Retina (tissue), 1 donor: ENCODE results near the gene CNIH2.
"Not testable (repeated sequence)": the region's sequence is repeated elsewhere in the genome, so short reads cannot be mapped to it uniquely, and the experiment has no call there.

Experiments used
- DNase-seq: peaks from one replicate; pipeline ENCODE4 v3.0.0-alpha.2; 2016

The CNIH2 gene

GRCh38 chr11:66259956-66260355 lies 18.0 kb upstream of the CNIH2 start:
- no peak for DNase-seq

- no peak for DNase-seq
Observed at GRCh38 chr11:66261578-66261977, 16.4 kb upstream of the CNIH2 start.

DNA sequence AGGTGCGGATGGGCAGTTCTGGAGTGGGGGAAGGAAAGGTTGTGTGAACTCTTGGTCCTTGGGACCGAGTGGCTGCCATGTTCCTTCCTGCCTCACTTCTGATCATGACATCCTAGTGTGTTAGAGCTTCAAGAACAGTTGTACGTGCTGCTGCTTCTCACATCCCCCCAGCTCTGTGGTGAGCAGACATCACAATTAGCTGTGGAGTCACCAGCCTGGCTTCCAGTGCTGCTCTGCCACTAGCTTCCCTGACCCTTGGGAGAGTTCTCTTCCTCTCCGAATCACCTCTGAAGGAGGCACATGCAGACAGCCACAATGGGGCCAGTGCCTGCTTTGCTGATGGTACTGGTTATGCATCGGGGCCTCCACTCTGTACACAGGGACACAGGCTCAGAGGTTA lies 15.8 kb upstream of the CNIH2 start:
- no peak for DNase-seq

GRCh38 chr11:66262696-66263095 lies 15.3 kb upstream of the CNIH2 start:
- DNase-seq: no peak

- DNase-seq: no peak
Observed at GRCh38 chr11:66263231-66263630, 14.7 kb upstream of the CNIH2 start.

GRCh38 chr11:66263785-66264184 lies 14.2 kb upstream of the CNIH2 start:
- DNase-seq: no peak

DNA sequence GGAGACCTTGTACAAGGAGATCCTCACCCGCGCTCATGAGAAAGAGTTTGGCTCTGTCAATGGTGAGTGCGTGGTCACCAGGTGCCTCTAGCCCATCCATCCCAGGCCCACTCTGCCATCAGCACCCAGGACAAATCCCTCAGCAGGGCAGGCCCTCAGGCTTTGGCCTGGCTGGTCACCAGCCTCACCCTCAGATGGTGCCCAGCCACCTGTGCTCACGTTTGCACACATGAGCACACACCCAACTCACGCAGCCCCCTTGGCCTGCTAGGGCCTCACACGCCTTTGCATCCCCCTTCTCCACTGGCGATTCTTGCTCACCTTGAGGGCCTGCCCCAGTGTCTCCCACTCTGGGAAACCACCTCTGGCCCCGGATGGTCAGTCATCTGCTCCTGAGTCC lies 13.6 kb upstream of the CNIH2 start:
- DNase-seq: no peak

GRCh38 chr11:66264914-66265313 lies 13.1 kb upstream of the CNIH2 start:
- no peak for DNase-seq

DNA sequence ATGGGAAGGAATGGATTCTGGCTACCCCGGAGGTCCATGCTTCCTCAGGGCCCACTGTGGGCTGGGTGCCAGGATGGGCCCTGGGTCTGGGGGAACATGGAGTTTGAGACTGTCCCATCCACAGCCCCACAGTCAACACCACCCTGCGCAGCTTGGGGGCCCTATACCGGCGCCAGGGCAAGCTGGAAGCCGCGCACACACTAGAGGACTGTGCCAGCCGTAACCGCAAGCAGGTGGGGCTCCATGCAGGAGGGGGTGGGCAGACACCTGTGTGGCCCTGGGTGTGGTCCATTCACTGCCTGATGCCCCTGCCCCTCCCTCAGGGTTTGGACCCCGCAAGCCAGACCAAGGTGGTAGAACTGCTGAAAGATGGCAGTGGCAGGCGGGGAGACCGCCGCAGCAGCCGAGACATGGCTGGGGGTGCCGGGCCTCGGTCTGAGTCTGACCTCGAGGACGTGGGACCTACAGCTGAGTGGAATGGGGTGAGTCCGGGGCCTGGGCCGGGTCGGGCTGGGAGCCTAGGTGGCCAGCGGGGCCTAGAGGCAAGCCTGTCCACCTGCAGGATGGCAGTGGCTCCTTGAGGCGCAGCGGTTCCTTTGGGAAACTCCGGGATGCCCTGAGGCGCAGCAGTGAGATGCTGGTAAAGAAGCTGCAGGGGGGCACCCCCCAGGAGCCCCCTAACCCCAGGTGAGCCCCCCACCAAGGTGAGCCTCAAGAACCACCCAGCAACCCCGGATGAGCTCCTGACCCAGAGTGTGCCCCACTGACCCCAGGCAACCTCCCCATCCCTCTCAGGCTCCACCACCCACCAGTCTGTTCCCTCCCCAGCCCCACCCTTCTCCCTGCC lies 12.2 kb upstream of the CNIH2 start:
- DNase-seq: no peak

DNA sequence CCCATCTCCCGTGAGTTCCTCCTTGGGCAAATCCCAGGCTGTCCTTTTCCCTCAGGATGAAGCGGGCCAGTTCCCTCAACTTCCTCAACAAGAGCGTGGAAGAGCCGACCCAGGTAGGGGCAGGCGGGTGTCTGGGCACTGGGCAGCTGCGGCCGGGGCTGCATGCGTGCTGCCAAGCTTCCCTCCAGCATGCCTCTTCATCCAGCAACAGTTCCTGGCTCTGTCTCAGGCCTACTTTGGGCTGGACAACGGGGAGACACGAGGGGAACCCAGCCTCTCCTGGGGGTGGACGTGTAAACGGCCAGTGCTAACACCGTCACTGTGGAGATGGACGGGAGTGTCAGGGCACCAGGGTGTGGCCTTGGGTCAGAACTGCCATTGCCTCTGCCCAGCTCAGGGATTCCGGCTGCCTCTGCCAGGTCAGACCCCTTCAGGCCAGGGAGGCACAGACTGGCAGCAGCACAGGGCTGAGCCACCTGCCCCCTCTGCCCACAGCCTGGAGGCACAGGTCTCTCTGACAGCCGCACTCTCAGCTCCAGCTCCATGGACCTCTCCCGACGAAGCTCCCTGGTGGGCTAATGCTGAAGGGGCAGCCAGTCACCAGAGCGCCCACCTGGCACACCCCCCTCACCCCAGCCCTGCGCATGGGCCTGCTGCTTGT lies 11.5 kb upstream of the CNIH2 start:
- no peak for DNase-seq

DNA sequence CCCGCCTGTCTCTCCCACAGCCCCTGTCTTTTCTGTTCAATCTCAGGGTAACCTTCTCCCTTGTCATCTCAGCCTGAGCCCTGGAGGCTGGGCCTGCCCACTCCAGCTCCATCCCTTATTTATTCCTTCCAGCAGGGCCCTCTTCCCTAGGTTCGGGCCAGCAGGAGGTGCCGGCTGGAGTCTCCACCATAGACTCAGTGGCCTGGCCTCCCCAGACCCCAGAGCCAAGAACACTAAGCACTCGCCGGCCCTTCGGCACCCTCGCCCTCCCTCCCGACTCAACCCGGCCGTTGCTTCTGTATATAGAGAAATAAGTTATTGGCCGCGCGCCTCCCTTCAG lies 11.0 kb upstream of the CNIH2 start:
- no peak for DNase-seq

DNA sequence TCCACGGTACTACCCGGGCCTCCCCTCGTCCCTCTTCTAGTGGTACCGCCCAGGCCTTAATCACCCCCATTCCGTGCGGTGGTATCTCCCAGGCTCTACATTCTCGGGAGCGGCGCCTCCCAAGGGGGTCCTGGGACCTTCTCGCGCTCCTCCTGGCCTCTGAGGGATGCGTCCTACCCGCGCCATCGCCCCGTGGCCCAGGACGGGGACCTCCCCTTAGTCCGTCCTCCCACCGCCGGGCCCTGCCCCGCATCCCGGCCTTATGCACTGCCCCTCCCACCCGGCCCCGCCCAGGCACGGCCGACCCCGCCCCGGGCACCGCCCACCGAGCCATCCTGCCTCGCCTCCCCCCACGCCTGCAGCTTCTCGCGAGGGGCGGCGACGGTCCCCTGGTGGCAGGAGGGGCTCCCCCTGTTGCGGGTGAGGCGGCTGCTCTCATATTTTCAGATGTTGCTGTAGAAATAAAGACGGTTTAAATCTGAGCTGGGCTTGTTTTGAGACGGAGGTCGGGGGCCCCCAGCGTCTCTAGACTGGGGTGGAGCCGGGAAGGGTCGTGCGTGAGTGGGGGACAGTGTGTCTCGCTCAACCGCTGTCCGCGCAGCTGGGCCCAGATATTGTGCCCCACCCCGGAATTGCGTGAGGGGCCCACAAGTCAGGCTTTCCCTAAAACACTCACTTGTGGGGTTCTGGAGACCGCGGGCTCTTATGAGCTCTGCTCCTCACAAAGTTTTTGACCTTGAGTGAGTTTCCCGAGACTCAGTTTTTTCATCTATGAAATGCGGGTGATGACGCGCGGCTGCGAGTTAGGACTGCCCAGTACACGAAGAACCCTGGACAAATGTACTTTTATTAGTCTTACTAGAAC lies 10.4 kb upstream of the CNIH2 start:
- peak; percentile 93 for DNase-seq

DNA sequence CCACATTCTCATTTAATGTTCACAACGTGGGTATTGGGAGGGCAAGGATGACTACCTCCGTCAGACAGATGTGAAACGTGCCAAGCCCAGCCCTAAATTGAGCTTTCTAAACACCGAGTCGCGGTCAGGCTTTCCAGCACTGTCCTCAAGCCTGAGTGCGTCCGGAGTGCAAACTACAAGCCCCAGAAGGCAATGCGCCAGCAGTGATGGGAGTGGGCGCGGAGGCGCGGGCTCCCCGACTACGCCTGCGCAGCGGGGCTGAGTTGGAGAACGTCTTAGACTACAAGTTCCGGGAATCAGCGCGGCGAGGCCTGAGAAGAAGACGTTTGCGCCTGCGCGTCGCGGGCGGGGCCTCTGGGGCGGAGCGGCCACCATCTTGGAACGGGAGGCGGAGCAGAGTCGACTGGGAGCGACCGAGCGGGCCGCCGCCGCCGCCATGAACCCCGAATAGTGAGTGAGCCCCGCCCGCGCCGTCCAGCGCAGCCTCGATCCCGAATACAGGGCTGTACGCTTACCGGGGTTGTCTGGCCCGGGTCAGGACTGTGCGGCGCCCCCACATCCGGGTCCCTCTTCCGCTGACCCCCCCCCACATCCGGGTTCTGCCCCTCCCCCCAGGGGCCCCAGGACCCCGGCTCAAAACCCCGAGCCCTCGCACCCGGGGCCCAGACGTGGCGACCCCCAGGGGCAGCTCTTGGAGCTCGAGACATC lies 9.6 kb upstream of the CNIH2 start, which contains the start of gene RAB1B:
RAB1B (plus strand) TSS at position 396 of the 708 bp plus-strand sequence; CDS start at position 437, 41 bp downstream.
- DNase-seq: peak; percentile 99

DNA sequence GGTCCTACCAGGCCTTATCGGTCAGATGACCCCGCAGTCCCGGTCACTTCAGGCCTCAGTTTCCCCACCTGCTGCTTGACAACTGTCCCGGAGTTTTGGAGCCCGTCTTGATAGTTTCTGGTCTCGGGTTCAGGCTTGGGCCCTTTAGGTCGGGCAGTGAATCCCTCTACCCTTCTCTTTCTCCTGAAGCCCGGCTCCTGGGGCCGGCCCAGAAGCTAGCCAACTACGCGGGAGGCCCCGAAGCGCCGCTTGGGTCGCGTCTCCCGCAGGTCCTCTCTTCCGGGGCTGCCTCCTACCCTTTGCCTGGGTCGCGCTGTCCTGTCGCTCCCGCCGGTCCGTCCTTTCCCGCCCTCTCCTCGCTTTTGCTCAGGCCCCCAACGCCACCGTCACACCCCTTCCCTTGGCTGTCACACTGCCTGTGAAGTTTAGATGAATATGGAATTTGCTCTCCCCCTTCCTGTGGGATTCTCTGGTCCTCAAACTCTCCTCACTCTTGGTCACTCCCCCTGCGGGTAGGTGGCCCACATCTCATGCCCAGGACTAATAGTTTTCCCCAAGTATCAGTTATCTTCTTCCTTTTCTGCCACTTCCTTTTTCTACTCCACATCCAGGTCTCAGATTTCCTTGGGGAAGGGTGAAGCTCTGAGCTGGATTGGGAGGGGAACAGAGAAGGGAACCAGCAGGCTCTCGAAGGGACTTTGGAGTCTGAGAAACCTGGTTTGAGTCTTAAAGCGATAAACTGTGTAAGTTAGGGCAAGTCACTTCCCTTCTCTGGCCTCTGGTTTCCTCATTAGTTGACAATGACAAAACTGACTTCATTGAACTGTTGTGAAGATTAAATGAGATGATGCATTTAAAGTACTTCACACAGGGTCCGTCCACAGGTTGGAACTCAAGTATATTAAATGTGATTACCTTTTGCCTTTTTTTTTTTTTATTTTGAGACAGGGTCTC lies 8.7 kb upstream of the CNIH2 start:
- peak; percentile 68 for DNase-seq

DNA sequence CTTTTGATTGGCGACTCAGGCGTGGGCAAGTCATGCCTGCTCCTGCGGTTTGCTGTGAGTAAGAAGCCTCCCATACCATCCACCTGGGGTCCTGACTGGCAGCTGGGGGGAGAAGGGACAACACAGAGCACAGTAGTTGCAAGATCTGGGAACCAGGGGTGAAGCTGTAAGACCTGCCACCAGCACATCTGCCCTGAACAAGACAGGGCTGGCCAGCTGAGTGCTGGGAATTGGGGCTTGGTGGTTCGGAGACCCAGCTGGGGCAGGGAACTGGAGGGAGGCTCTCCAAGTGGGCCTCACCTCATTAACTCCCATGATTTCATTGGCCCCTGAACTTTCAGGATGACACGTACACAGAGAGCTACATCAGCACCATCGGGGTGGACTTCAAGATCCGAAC lies 6.2 kb upstream of the CNIH2 start:
- no peak for DNase-seq

DNA sequence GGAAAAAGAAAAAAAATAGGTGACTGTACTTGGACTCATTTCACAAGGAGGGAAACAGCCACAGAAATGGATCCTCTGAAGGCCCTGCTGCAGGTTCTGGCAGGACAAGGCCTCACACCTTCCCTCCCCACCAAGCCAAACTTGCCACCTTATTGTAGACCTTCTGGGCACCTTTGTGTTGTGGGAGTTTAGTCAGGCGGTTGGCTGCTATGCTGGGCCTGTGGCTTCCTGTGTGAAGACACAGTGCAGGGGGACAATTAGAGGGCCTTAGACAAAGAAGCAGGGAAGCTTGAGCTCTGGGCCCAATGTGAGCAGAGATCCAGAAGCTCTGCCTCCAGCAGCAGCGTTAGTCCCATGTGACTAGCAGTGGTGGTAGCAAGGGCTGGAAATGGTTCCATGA lies 5.4 kb upstream of the CNIH2 start:
- no peak for DNase-seq

DNA sequence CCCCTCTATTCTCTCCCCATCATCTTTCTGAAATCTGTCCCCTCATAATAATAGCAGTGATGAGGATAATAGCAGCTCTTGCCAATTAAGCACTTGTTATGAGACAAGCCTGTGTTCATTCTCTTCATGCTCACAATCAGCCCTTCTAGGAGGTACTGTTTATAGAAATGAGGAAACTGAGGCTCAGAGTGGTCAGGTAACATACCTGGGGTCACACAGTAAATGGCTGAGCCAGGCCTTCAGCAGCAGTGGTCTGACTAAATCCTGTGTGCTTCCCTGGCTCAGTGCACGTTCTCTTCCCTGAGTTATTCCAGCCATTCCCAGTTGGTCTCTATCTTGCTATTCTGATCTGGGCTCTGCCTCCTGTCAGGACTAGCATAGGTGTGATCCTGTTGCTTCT lies 3.8 kb upstream of the CNIH2 start:
- DNase-seq: no peak

DNA sequence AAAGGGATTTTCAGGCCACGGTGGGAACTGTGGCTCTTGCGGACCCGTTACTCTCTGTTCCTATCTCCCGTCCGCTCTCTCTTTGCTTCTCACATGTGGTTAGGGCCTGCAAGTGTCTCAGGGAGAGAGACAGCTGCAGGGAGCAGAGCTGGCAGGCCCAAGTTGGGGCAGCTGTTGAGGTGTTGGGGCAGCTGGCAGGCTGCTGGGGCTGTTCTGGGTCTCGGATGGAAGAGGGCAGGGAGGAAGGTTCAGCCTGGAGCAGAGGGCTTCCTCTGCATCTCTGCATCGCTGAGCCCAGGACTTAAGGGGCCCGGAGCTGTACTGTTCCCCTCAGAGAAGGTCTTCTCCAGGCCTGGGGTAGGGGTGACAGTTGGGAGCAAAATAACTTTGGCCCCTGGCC lies 2.6 kb upstream of the CNIH2 start:
- no peak for DNase-seq

GRCh38 chr11:66275984-66276612 lies 1.9 kb upstream of the CNIH2 start:
- DNase-seq: no peak

GRCh38 chr11:66276619-66277018 lies 1.4 kb upstream of the CNIH2 start:
- DNase-seq: not testable (repeated sequence)

- not testable (repeated sequence) for DNase-seq
Observed at GRCh38 chr11:66277064-66277463, 911 bp upstream of the CNIH2 start.
